WERI-Rb-1 (cell line): ENCODE results near the gene KIF18A.

Experiments
- DNase-seq: peaks from one replicate; pipeline ENCODE4 v3.0.0-alpha.2; 2020
- H3K27ac ChIP-seq: fragments of 250-450 bp; sonication (Bioruptor Pico); 2 replicates; pipeline ENCODE4 v1.5.1; 2020; ENCODE audit warnings: mild to moderate bottlenecking, moderate library complexity
- H3K27me3 ChIP-seq: fragments of 250-450 bp; sonication (Bioruptor Pico); 2 replicates; pipeline ENCODE4 v1.5.1; 2021; ENCODE audit warnings: mild to moderate bottlenecking, low read depth, moderate library complexity; ENCODE audit not compliant: insufficient read depth, severe bottlenecking
- H3K36me3 ChIP-seq: fragments of 250-450 bp; sonication (Bioruptor Pico); 2 replicates; pipeline ENCODE4 v1.5.1; 2020; ENCODE audit warnings: mild to moderate bottlenecking, moderate library complexity
- H3K4me3 ChIP-seq: 2 replicates; pipeline ENCODE4 v1.5.1; 2011; ENCODE audit warnings: low read depth, mild to moderate bottlenecking, control low read depth, low read length
- H3K9me3 ChIP-seq: fragments of 250-450 bp; sonication (Bioruptor Pico); 2 replicates; pipeline ENCODE4 v1.5.1; 2021; ENCODE audit warnings: mild to moderate bottlenecking, moderate library complexity; ENCODE audit not compliant: severe bottlenecking
- TF ChIP-seq, protein P1 (sequence below): IDR thresholded peaks from 2 replicates; pipeline ENCODE4 v1.5.1; 2011; ENCODE audit warnings: low read depth, mild to moderate bottlenecking, control low read depth, inconsistent platforms, low read length

KIF18A gene

DNA sequence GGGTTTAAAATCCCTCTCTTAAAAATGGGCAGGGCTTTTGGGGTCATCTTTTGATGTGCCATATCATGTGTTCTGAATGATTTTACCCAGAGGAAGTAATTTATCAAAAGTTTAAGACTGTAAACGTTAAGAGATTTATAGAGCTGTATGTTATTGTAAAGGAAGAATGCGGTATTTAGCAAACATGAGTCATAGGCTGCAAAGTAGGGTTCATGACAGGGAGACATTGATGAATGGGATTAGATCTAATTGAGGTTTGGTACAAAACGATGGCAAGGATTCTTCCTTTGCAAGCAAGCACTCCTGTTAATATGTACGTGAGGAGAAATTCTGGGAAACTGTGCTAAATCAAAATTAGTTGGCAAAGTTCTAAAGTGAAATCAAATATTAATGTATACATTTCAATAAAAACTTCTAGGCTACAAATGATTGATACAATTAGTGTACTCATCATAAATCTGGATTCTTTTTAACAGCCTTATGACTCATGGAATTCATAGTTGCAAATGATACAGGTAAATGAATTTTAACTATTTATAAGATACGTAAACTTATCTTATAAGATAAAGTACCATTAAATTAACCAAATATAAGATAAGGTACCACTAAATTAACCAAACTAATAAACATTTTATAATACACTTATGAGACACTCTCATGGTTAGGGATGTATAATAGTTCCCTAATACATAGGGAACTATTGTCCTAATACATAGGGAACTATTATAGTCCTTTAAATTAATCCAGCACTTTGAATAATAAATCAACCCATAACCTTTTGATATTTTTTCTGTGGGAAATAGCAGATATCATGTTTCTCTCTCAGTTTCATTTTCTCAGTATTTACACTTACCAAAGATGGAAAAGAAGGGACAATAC lies 58.4 kb downstream of the KIF18A start:
- Histone ChIP-seq H3K27me3 (no peaks in the 10 kb centered on the region), H3K36me3 (no peaks in the 10 kb centered on the region), H3K27ac (no peak overlapping the region), H3K4me3 (no peak overlapping the region), H3K9me3 (no peaks in the 10 kb centered on the region)
- TF ChIP-seq, protein P1, sequence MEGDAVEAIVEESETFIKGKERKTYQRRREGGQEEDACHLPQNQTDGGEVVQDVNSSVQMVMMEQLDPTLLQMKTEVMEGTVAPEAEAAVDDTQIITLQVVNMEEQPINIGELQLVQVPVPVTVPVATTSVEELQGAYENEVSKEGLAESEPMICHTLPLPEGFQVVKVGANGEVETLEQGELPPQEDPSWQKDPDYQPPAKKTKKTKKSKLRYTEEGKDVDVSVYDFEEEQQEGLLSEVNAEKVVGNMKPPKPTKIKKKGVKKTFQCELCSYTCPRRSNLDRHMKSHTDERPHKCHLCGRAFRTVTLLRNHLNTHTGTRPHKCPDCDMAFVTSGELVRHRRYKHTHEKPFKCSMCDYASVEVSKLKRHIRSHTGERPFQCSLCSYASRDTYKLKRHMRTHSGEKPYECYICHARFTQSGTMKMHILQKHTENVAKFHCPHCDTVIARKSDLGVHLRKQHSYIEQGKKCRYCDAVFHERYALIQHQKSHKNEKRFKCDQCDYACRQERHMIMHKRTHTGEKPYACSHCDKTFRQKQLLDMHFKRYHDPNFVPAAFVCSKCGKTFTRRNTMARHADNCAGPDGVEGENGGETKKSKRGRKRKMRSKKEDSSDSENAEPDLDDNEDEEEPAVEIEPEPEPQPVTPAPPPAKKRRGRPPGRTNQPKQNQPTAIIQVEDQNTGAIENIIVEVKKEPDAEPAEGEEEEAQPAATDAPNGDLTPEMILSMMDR: no peak
- DNase-seq: no peak

GRCh38 chr11:28048812-28049211 lies 59.1 kb downstream of the KIF18A start:
- no peak for DNase-seq
- H3K4me3 ChIP-seq: no peak overlapping the region
- TF ChIP-seq, protein P1: no peak
- H3K27ac ChIP-seq: no peak overlapping the region
- H3K9me3 ChIP-seq: no peaks in the 10 kb centered on the region
- H3K27me3 ChIP-seq: no peaks in the 10 kb centered on the region
- H3K36me3 ChIP-seq: no peaks in the 10 kb centered on the region

DNA sequence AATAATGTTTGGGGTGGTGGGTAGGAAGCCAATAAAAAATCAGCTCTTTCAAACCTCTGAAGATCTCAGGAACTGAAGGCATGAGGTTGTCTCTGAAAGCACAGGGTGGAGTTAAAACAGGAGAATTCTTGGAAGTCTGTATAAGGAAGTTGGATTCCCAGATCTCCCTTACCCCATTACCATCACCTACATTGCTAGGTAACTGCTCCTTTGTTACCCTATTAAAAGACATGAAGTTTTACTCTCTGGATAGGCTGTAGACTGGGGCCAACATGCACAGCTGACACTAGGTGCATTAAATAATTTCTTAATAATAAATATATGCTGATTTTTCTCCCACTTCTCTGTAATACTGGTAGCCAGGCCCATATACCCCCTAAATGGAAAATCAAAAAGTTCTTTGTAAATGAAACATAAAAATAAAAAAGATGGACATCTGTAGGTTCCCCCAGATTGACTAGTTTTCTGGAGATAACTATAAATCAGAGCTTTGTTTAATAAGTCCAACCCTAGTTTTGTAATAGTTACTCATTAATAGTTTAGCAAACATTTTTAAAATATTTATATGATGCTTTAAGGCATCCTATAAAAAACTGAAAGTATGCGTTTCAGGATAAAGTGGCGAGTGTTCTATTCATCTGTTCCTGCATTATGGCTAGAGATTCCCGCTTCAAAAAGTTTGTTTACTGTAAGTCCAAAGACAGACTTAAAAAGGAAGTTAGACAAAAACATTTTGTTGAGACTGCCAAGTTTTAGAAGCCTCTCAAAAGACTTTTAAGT lies 63.8 kb downstream of the KIF18A start:
- DNase-seq: no peak
- Histone ChIP-seq H3K9me3 (no peaks in the 10 kb centered on the region), H3K27ac (no peak overlapping the region), H3K36me3 (no peaks in the 10 kb centered on the region), H3K27me3 (no peaks in the 10 kb centered on the region), H3K4me3 (no peak overlapping the region)
- TF ChIP-seq, protein P1: no peak

DNA sequence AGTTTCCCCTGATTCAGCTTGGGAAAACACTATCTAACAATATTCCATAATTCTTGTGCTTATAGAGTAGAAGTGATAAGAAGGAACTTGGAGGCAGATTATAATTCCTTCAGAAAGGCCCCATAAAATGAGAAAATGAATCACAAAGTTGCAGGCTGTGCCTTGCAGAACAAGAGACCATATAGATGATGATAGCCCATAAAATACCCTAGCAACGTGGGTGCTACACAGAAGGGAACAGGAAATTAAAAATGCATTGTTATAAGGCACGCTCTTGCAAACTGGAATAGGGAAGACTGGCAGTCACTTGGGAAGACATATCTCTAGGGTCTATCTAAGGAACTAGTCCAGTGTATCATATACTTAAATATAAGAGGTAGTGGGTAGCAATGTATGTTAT lies 67.6 kb downstream of the KIF18A start:
- Histone ChIP-seq H3K9me3 (no peaks in the 10 kb centered on the region), H3K27ac (no peak overlapping the region), H3K27me3 (no peaks in the 10 kb centered on the region), H3K36me3 (0 out of 2 replicates have a peak, but pooled peaks cover 3% of the 10 kb centered on the region), H3K4me3 (no peak overlapping the region)
- TF ChIP-seq, protein P1: no peak
- no peak for DNase-seq

DNA sequence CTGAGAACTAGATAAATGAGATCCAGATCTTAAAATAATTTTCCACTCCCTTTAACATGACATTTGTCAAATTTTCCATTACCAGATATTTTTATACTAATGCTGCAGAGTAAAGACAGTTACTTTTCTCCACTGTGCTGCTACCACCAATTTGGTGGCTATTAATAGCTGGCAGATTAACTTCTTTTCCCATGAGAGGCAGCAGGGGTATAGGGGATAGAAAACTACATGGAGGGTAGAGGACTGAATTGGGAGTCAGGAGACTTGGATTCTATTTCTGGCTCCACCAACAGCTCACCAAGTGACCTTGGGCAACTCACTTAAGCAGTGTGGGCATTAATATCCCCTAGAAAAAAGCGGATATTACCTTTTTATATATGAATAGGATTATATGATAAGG lies 69.2 kb downstream of the KIF18A start:
- Histone ChIP-seq H3K27me3 (no peaks in the 10 kb centered on the region), H3K36me3 (0 out of 2 replicates have a peak, but pooled peaks cover 3% of the 10 kb centered on the region)
- TF ChIP-seq, protein P1: no peak

More for the DNA sequence above, 69.2 kb downstream of the KIF18A start:
- H3K4me3 ChIP-seq: no peak overlapping the region
- DNase-seq: no peak
- no peaks in the 10 kb centered on the region for H3K9me3 ChIP-seq
- H3K27ac ChIP-seq: no peak overlapping the region
